Coronary artery (tissue), 2 donors: ENCODE measurements around the gene ARHGAP24.

Experiments used
- DNase-seq: peaks from one replicate; pipeline ENCODE4 v3.0.0-alpha.2; 2017; ENCODE audit warnings: low spot score
- H3K27ac ChIP-seq, 2 donors: fragments of 200-600 bp; sonication (generic); one replicate each; pipeline ENCODE4 v1.5.1; 2016 to 2019
- H3K4me3 ChIP-seq: fragments of 200-600 bp; sonication (generic); 2 replicates; pipeline ENCODE4 v1.5.1; 2016; ENCODE audit warnings: mild to moderate bottlenecking, moderate library complexity
- CTCF ChIP-seq: fragments of 200-600 bp; sonication (generic); IDR thresholded peaks from one replicate; pipeline ENCODE4 v1.5.1; 2019; ENCODE audit warnings: antibody characterized with exemption

ARHGAP24 gene

GRCh38 chr4:85869181-85869580, 394.2 kb downstream of the ARHGAP24 start:
- no peak for DNase-seq
- H3K27ac ChIP-seq: peak overlapping the region; percentile 6 to 39
- TF ChIP-seq CTCF: no peak
- H3K4me3 ChIP-seq: peak overlapping the region; percentile 30

GRCh38 chr4:85870298-85871083, 395.5 kb downstream of the ARHGAP24 start:
- no peak for TF ChIP-seq CTCF
- Histone ChIP-seq H3K27ac (no peak overlapping the region), H3K4me3 (no peak overlapping the region)
- no peak for DNase-seq

GRCh38 chr4:85873566-85873965, 398.6 kb downstream of the ARHGAP24 start:
- TF ChIP-seq CTCF: no peak
- no peak overlapping the region for H3K4me3 ChIP-seq
- H3K27ac ChIP-seq: no peak overlapping the region
- DNase-seq: no peak

- DNase-seq: no peak
- Histone ChIP-seq H3K27ac (no peak overlapping the region), H3K4me3 (no peak overlapping the region)
- TF ChIP-seq CTCF: no peak
Observed at GRCh38 chr4:85879518-85879917, 404.6 kb downstream of the ARHGAP24 start.

GRCh38 chr4:85883180-85883579, 408.2 kb downstream of the ARHGAP24 start:
- no peak for TF ChIP-seq CTCF
- no peak for DNase-seq
- Histone ChIP-seq H3K4me3 (no peak overlapping the region), H3K27ac (no peak overlapping the region)

- no peak overlapping the region for H3K4me3 ChIP-seq
- no peak for TF ChIP-seq CTCF
- H3K27ac ChIP-seq: no peak overlapping the region
- no peak for DNase-seq
Observed at GRCh38 chr4:85884251-85884650, 409.3 kb downstream of the ARHGAP24 start.

- Histone ChIP-seq H3K27ac (no peak overlapping the region), H3K4me3 (no peak overlapping the region)
- no peak for DNase-seq
- no peak for TF ChIP-seq CTCF
Observed at GRCh38 chr4:85886665-85887064, 411.7 kb downstream of the ARHGAP24 start.
